ENCODE data around the gene NHEJ1.

NHEJ1 gene

DNA sequence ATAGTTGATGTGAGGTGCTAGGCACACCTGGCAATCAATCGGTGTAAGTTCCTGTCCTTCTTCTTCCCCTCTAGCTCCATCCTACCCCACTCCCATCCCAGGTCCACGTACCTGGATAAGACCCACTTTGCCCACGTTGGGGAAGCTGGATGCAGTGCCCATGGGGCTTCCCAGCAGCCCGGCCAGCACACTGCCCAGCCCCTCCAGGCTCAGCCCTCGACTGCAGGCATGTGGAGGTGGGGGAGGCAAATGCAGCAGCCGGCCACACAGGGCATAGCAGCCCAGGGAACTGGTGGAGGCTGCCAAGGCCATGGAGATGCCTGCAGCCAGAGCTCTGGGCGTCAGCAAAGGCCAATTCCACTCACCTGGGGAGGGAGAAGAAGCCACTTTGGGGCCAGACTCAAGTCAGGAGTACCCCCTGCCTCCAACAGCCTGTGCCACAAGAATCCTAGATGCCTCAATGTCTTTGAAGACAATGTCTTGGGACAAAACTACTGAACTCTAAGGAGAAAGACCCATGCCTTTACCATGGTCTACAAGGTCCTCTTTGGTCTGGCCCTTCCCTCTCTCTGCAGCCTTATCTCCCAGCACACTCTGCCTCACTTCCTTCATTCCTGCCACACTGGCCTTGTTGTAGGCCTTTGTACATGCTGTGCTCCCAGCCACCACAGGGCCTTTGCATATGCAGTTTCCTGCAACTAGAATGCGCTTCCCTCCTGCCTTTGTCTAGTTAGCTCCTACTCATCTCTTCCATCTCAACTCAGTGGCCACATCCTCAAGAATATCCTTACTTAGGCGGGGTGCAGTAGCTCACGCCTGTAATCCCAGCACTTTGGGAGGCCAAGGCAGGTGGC is 4.7 kb upstream of the NHEJ1 start:
- no peak for FAIRE-seq

DNA sequence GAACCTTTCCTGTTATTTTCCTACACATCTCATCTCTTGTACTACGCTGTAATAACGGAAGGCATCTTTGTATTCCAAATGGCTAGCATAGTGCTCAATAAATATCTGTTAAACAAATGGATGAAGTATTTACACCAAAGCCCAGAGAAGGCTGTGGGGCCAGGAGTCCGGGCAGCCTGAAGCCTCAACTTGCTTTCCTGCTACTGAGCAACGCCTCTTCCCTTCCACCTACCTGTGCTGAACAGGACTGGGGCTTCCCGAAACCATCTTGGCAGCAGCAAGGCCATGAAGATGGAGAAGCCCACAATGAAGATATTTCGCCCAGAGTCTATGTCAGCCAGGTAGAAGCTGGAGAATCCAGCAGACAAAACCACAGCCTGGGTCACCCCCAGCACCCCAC is 2.5 kb upstream of the NHEJ1 start:
- FAIRE-seq = no peak

DNA sequence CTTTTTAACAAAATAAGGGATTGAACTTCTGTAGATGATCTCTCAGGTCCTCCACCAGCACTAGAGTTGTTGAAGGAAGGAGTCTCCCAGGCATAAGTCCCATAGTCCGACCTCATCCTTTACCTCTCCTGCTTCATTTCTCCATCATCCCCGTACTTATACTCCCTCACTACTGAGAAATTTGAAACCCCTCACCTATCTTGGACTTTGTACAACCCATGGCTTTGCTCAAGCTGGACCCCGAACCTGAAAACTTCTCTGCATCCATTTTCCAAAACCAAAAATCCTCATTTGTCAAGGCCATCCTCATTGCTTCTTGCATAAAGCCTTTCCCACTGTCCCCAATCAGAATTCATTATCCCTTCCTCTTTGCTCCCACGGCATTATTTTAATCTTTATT is 482 bp upstream of the NHEJ1 start:
- FAIRE-seq = no peak

DNA sequence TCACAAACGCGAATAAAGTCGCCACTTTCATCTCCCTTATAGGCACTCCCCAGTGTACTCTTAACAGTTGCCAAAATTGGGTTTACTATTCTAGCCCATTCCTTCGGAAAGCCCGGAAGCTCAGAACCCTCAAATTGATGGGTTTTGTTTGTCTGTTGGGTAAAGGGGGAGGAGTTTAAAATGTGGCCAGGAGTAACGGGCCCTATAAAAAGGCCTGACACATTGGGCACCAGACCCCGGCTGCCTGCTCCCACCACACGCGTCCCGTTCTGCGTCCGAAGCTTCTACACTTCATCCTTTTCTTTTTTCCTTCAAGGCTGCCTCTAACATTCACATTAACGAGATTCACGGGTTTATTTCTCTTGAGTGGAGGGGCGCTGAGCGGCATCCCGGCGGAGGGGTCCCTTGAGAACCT is 837 bp downstream of the NHEJ1 start:
- no peak for FAIRE-seq

DNA sequence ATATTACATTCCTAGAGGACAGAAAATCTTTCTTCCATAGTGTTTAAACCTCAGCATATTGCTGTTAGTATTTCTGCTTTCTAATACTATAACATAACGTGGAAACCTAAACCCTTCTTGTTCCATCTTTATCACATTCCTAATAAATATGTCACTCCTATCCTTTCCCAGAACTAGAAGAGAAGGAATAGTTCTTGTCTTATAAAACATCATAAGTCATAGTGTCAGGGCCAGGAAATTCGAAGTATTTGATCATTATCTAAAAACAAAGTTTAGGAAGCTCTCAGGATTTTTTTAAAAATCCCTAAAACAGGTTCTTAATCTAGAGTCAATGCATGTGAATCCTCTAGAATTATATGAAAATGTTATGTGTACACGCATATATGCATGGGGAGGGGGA is 2.0 kb downstream of the NHEJ1 start:
- FAIRE-seq = no peak

- no peak for FAIRE-seq
Observed at GRCh38 chr2:219158025-219158424, 2.6 kb downstream of the NHEJ1 start.

DNA sequence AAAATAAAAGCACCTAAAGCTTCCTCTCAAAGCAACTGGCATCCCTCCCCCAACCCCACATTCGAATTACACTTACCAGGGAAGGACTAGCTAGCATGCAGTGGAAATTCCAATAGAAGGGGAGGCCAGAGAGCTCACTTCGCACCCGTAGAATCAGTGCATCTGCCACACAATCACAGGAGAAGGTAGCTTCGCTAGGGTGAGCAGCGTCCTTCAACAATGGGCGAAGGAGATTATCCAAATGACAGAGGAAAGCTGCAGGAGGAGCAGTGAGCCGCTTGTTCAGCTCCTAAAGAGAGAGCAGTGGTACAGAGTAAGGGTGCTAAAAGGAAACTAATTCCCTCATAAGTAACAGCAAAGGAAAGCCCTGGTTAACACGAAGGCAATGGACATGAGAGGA is 3.2 kb downstream of the NHEJ1 start:
- FAIRE-seq = no peak

DNA sequence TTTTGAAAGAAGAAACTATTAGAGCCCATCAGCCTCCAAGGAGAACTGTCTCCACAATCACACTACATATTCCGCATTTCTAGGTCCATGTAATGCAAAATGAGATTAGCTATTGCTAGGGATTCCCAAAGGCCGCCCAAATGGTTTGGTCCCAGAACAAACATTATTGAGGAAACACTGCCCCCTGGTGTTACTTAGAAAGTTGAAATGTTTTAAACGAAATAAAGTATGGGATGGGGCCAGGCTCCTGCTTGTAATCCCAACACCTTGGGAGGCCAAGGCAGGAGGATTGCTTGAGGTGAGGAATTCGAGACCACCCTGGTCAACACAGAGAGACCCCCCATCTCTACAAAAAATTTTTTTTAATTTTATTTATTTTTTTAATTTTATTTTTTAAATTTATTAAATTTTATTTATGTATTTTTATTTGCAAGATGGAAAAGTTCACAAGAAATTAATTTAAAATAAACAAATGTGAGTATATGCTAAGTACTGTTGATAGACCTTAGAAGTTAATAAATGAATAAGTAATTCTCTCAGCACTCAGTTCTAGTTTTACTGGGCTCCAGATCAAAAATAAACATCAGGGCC is 5.5 kb downstream of the NHEJ1 start:
- FAIRE-seq = peak; percentile 81

- FAIRE-seq = no peak
Observed at GRCh38 chr2:219149667-219150066, 10.9 kb downstream of the NHEJ1 start.

GRCh38 chr2:219142329-219142728 is 18.3 kb downstream of the NHEJ1 start:
- FAIRE-seq = no peak

DNA sequence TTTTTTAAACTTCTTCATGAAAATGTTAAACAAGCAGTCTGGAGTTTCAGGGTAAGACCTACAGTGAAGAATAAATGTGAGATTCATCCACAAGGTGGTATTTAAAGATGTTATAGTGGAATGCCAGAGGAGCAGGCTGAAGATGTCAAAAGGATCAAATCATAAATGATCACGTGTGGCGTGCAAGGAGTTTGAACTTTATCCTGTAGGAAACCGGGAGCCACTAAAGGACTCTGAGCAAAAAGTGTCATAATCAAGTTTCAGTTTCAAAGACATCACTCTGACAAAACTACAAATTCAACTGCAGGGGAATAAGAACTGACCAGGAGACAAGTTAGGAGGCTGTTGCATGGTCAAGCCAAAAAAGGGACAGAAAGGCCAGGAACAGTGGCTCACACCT is 19.9 kb downstream of the NHEJ1 start:
- FAIRE-seq = no peak

GRCh38 chr2:219133976-219134375 is 26.6 kb downstream of the NHEJ1 start:
- no peak for FAIRE-seq

GRCh38 chr2:219131744-219132143 is 28.9 kb downstream of the NHEJ1 start:
- FAIRE-seq = no peak

DNA sequence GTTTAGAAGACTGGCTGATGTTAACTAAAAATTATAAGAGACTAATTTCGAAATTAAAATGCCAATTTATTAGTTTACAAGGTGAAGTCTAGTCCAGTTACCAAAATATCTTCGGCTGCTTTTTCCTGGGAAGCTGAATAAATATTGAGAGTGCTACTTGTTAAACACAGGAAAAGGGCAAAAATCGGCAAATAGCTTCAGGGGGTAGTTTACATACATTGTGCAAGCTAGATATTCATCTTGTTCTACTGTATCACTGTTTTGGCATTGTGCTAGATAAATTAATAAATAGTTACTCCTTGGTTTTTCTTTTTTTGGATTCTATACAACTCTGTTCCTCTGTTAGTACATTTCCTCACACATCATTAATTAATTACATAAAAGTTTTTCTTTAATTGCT is 29.3 kb downstream of the NHEJ1 start:
- FAIRE-seq = no peak

- FAIRE-seq = no peak
Observed at GRCh38 chr2:219129589-219129988, 31.0 kb downstream of the NHEJ1 start.

- no peak for FAIRE-seq
Observed at GRCh38 chr2:219128396-219128795, 32.2 kb downstream of the NHEJ1 start.

GRCh38 chr2:219127037-219127635 is 33.5 kb downstream of the NHEJ1 start:
- no peak for FAIRE-seq

DNA sequence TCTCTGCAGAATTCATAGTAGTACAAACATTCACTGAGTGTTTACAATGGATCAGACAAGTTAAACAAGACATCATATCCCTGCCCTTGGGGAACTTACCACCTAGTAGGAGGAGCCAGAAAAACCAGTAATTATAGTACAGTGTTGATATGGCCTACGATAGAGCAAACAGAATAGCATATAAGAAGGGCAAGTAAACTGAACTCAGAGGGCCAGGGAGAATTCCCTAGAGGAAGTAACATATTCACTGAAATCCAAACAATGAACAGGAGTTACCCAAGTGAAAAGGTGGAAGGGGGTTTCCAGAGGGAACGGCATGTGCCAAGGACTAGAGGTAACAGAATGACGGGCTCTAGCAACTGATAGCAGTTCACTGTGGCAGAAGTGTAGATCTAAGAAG is 34.1 kb downstream of the NHEJ1 start:
- no peak for FAIRE-seq

- FAIRE-seq = no peak
Observed at GRCh38 chr2:219125886-219126270, 34.7 kb downstream of the NHEJ1 start.

DNA sequence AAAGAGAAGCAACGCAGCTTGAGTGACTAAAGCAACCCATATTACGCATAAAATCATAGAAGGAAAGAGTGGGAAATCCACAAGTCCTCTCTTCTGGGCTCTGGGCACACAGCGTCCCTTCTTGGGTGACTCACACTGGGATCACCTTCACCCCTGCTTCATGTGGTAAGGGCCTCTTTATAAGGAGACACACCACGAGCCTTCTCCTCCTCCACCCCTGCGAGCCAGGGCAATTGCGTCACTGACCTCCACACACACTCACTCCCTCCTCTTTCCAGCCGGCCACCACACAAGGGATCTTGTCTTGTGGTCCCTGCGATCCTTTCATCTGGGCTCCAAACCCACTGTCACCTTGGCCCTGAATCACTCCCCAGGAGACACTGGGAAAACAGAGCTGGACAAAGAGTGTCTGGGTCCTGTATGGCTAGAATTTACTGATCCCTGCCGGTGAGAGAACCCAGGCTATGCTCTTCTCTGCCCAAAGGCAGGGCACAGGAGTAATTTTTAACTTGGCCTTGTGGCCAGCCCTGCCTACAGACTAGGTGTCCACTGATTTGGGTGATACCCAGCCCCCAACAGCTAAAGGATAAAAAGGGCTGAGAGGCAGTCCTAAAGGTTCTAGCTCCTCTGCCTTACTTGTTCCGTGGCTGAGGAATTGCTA is 35.3 kb downstream of the NHEJ1 start:
- no peak for FAIRE-seq

DNA sequence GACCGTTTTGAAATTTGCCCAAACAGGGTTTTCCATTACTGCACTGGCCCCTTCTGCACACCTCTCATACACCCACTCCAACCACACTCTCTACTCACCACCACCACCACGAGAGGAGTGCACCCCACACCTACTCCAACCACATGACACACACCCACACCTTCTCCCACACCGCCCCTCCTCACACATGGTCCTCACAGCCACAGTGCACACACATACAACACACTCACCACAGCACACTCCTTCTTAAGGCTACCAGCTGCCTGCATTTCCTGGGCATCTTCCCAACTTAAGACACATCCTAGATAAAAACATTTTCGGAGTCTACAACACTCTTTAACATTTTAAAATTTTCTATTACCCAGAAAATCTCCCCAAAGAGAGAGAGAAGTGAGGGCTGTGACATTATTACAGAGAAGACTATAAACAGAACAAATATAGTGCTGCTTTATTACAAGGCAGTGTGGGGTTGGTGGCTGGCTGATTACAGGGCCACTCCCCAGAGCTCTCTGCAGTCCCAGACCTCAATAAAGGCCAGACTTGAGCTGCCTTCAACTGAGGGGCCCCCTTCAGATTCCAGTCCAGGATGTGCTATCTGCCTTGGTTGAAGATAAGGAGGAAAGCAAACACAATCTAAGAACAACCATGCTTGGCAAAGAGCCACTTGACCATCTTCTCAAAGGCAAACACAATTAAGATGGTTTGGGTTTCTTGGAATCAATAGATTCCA is 36.1 kb downstream of the NHEJ1 start:
- no peak for FAIRE-seq

DNA sequence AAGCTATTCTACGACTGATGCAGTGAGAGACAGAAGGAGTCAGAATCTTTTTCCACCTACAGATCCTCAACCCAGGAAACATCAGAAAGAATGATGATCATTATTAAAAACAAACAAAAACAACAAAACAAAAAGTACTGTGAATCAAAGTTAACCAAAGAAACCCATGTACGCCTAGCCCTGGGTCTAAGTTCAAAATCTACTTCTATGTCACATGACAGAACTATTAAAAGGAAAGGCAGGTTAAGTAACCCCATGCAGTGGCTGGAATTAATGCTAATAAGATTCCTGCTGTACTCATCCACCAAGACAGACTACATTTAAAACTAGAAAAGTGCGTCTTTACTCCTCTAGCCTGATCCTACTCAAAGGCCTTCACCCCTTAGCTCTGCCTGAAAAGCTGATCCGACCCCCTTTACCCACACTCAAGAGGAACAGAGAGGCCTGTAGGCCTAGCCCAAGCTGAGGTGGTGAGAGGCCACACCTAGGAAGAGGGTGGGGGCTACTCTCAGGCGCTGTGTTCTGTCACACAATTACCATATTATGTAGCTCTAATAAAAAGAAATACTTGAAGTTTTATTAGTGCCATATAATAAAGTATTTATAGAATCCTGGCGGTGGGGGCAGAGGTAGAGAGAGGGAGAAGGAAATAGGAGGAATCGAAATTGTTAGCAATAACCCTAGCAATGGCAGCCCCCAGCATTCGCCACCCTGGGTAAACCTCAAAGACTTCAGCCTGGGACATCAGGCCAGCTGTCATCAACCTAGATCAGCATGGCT is 37.1 kb downstream of the NHEJ1 start:
- FAIRE-seq = no peak

Data from islet of Langerhans (tissue), 1 donor.